WTC11 (cell line): Measurements from ENCODE around the gene RNF19B. TPM values are rescaled to one million over a fixed set of nuclear protein-coding genes. Genes with fewer than 3 reads are reported as not detected.
A peak's percentile ranks its signal among the peaks of the same experiment; 100 is the strongest.

Experiments
- ATAC-seq: fragments of 200-7000 bp; cut with Tn5 transposase; 2 replicates; pipeline ENCODE4 v1.10.0; 2021; ENCODE audit warnings: mild to moderate bottlenecking, moderate library complexity
- CTCF ChIA-PET: fragments of 300-600 bp; sonication (Branson Sonifier 250); formaldehyde crosslinking; loops from one replicate; lab custom pipeline; 2021; ENCODE audit warnings: antibody characterized with exemption; lab: Charles Lee
- POLR2A ChIA-PET: fragments of 350-600 bp; sonication (Branson Sonifier 250); formaldehyde crosslinking; loops from one replicate; lab custom pipeline; 2021; ENCODE audit warnings: antibody characterized with exemption; lab: Charles Lee
- DNase-seq: peaks from one replicate; pipeline ENCODE4 v3.0.0; 2021; ENCODE audit warnings: low spot score
- H3K27ac Mint-ChIP-seq: 2 replicates; pipeline ENCODE4 v1.8.0; 2021; ENCODE audit warnings: mixed read lengths
- H3K27me3 Mint-ChIP-seq: 2 replicates; pipeline ENCODE4 v1.8.0; 2021; ENCODE audit warnings: low read depth, mild to moderate bottlenecking, moderate library complexity, mixed read lengths
- H3K36me3 Mint-ChIP-seq: 2 replicates; pipeline ENCODE4 v1.8.0; 2021; ENCODE audit warnings: mixed read lengths
- H3K4me1 Mint-ChIP-seq: 2 replicates; pipeline ENCODE4 v1.8.0; 2022; ENCODE audit warnings: mixed read lengths
- H3K4me3 Mint-ChIP-seq: 2 replicates; pipeline ENCODE4 v1.8.0; 2021; ENCODE audit warnings: mild to moderate bottlenecking, moderate library complexity, mixed read lengths
- H3K9me3 Mint-ChIP-seq: 2 replicates; pipeline ENCODE4 v1.8.0; 2021; ENCODE audit warnings: mixed read lengths
- ATF1 ChIP-seq: sonication (generic); formaldehyde crosslinking; IDR thresholded peaks from 2 replicates; pipeline ENCODE4 v1.8.1; 2023; ENCODE audit warnings: mild to moderate bottlenecking, moderate library complexity, missing genetic modification reagents
- ATF2 ChIP-seq: sonication (generic); formaldehyde crosslinking; IDR thresholded peaks from 2 replicates; pipeline ENCODE4 v1.8.1; 2022; ENCODE audit warnings: low read depth, missing genetic modification reagents, borderline replicate concordance
- ATF6 ChIP-seq: sonication (generic); formaldehyde crosslinking; IDR thresholded peaks from 2 replicates; pipeline ENCODE4 v1.8.1; 2023; ENCODE audit warnings: mild to moderate bottlenecking, missing genetic modification reagents
- E2F1 ChIP-seq: sonication (generic); formaldehyde crosslinking; IDR thresholded peaks from 2 replicates; pipeline ENCODE4 v1.8.0; 2022; ENCODE audit warnings: mild to moderate bottlenecking, missing genetic modification reagents
- GTF2I ChIP-seq: fragments of 250-450 bp; sonication (Bioruptor Pico); conservative IDR thresholded peaks from 2 replicates; pipeline ENCODE4 v1.4.0; 2021; ENCODE audit warnings: mild to moderate bottlenecking
- IRF1 ChIP-seq: sonication (generic); formaldehyde crosslinking; IDR thresholded peaks from 2 replicates; pipeline ENCODE4 v1.8.0; 2023; ENCODE audit warnings: missing genetic modification reagents
- MLX ChIP-seq: sonication (generic); formaldehyde crosslinking; IDR thresholded peaks from 2 replicates; pipeline ENCODE4 v1.8.1; 2023; ENCODE audit warnings: mild to moderate bottlenecking, missing genetic modification reagents, moderate library complexity
- NFE2L1 ChIP-seq: sonication (generic); formaldehyde crosslinking; IDR thresholded peaks from 2 replicates; pipeline ENCODE4 v1.8.1; 2023; ENCODE audit warnings: missing genetic modification reagents
- NR1H2 ChIP-seq: sonication (generic); formaldehyde crosslinking; IDR thresholded peaks from 2 replicates; pipeline ENCODE4 v1.9.0; 2021; ENCODE audit warnings: mild to moderate bottlenecking, moderate library complexity, missing genetic modification reagents
- RELA ChIP-seq: sonication (generic); formaldehyde crosslinking; IDR thresholded peaks from 2 replicates; pipeline ENCODE4 v1.8.1; 2022; ENCODE audit warnings: missing genetic modification reagents, mild to moderate bottlenecking, borderline replicate concordance
- ZNF281 ChIP-seq: sonication (generic); formaldehyde crosslinking; IDR thresholded peaks from 2 replicates; pipeline ENCODE4 v1.8.0; 2023; ENCODE audit warnings: mild to moderate bottlenecking, missing genetic modification reagents
- total RNA-seq: library from RNA; stranded (reverse); gene quantifications from 3 replicates; pipeline ENCODE4 v1.2.3, GENCODE V29; 2021

Gene RNF19B
- total RNA-seq, 1 experiment from 2014 or later = 21.9 TPM

- TF ChIP-seq ATF6 (CRISPR knock-in tag) (no peak), GTF2I (CRISPR knock-in tag) (no peak), ATF1 (CRISPR knock-in tag) (no peak), RELA (CRISPR knock-in tag) (no peak), NFE2L1 (CRISPR knock-in tag) (no peak)
- ATAC-seq (no peak), DNase-seq (no peak)
- Mint-ChIP-seq H3K36me3 (peaks cover 42% of the 10 kb centered on the region), H3K4me3 (no peak overlapping the region), H3K4me1 (peaks cover 18% of the 10 kb centered on the region), H3K27ac (peak overlapping the region; percentile 28), H3K27me3 (no peaks in the 10 kb centered on the region), H3K9me3 (no peaks in the 10 kb centered on the region)
- ChIA-PET POLR2A (no interaction called here), CTCF (interaction anchor here (0.8 to 3.0 kb wide), 6 partner anchors 57 to 132 kb away, joined by 3 to 29 read pairs (median 4); partner anchors contain the start of gene HPCA)
These were observed 43.7 kb upstream of the RNF19B start for GRCh38 chr1:33008051-33008914.

- no peaks in the 10 kb centered on the region for H3K27me3 Mint-ChIP-seq
- H3K36me3 Mint-ChIP-seq = peaks cover 33% of the 10 kb centered on the region
- CTCF ChIA-PET = interaction anchor here (0.6 to 3.0 kb wide), 11 partner anchors 8 to 449 kb away, joined by 3 to 29 read pairs (median 3); partner anchors contain the start of gene RNF19B
- peaks cover 18% of the 10 kb centered on the region for H3K4me1 Mint-ChIP-seq
- no peaks in the 10 kb centered on the region for H3K9me3 Mint-ChIP-seq
- TF ChIP-seq ATF2 (CRISPR knock-in tag) (no peak), E2F1 (CRISPR knock-in tag) (no peak), NFE2L1 (CRISPR knock-in tag) (no peak), NR1H2 (no peak), MLX (CRISPR knock-in tag) (no peak), ZNF281 (no peak), IRF1 (CRISPR knock-in tag) (no peak)
- peak overlapping the region; percentile 13; the same call in 1 of the 2 replicates for H3K27ac Mint-ChIP-seq
- DNase-seq = no peak
- H3K4me3 Mint-ChIP-seq = no peak overlapping the region
- POLR2A ChIA-PET = interaction anchor here (0.6 to 0.9 kb wide), 3 partner anchors 16 to 43 kb away, joined by 3 to 5 read pairs (median 3); partner anchors contain the start of gene RNF19B
- ATAC-seq = peak; percentile 68
These were observed 42.8 kb upstream of the RNF19B start for GRCh38 chr1:33007190-33008050.
